Measurements from ENCODE around the gene CAMTA1. TPM values are rescaled to one million over a fixed set of nuclear protein-coding genes. Genes with fewer than 3 reads are reported as not detected.

CAMTA1 gene
- total RNA-seq, 1 donor from 2014 or later, result 81.6 TPM

- H3K36me3 Mint-ChIP-seq (ENCODE audit: unreplicated experiment), result no peaks in the 10 kb centered on the region
- no peaks in the 10 kb centered on the region for H3K4me1 Mint-ChIP-seq (ENCODE audit: unreplicated experiment)
These were observed 197.2 kb downstream of the CAMTA1 start for GRCh38 chr1:6982443-6982842.

GRCh38 chr1:6982860-6983259 is 197.6 kb downstream of the CAMTA1 start:
- no peak for DNase-seq (ENCODE audit: extremely low spot score, unreplicated experiment)
- H3K9me3 Mint-ChIP-seq (ENCODE audit: unreplicated experiment), result no peaks in the 10 kb centered on the region
- no peaks in the 10 kb centered on the region for H3K36me3 Mint-ChIP-seq (ENCODE audit: unreplicated experiment)
- no peak overlapping the region for H3K27ac Mint-ChIP-seq (ENCODE audit: unreplicated experiment)
- TF ChIP-seq CTCF (IDR thresholded peaks at IDR 0.05), result no peak
- no peak overlapping the region for H3K4me3 Mint-ChIP-seq (ENCODE audit: unreplicated experiment)
- peaks cover 19% of the 10 kb centered on the region for H3K27me3 Mint-ChIP-seq (ENCODE audit: unreplicated experiment)
- no peaks in the 10 kb centered on the region for H3K4me1 Mint-ChIP-seq (ENCODE audit: unreplicated experiment)

More at GRCh38 chr1:6982443-6982842, 197.2 kb downstream of the CAMTA1 start:
- H3K4me3 Mint-ChIP-seq (ENCODE audit: unreplicated experiment), result no peak overlapping the region
- H3K27ac Mint-ChIP-seq (ENCODE audit: unreplicated experiment), result no peak overlapping the region
- DNase-seq (ENCODE audit: extremely low spot score, unreplicated experiment), result no peak
- H3K27me3 Mint-ChIP-seq (ENCODE audit: unreplicated experiment), result peaks cover 15% of the 10 kb centered on the region
- no peaks in the 10 kb centered on the region for H3K9me3 Mint-ChIP-seq (ENCODE audit: unreplicated experiment)
- TF ChIP-seq CTCF (IDR thresholded peaks at IDR 0.05), result no peak

- Mint-ChIP-seq H3K9me3 (ENCODE audit: unreplicated experiment) (peaks cover 2% of the 10 kb centered on the region), H3K4me1 (ENCODE audit: unreplicated experiment) (no peaks in the 10 kb centered on the region), H3K4me3 (ENCODE audit: unreplicated experiment) (no peak overlapping the region), H3K27ac (ENCODE audit: unreplicated experiment) (no peak overlapping the region), H3K27me3 (ENCODE audit: unreplicated experiment) (peaks cover 18% of the 10 kb centered on the region), H3K36me3 (ENCODE audit: unreplicated experiment) (no peaks in the 10 kb centered on the region)
- no peak for TF ChIP-seq CTCF (IDR thresholded peaks at IDR 0.05)
- no peak for DNase-seq (ENCODE audit: extremely low spot score, unreplicated experiment)
These were observed 199.3 kb downstream of the CAMTA1 start for GRCh38 chr1:6984536-6984935.

GRCh38 chr1:6984986-6985385 is 199.7 kb downstream of the CAMTA1 start:
- DNase-seq (ENCODE audit: extremely low spot score, unreplicated experiment), result no peak
- Mint-ChIP-seq H3K27me3 (ENCODE audit: unreplicated experiment) (peaks cover 18% of the 10 kb centered on the region), H3K4me1 (ENCODE audit: unreplicated experiment) (no peaks in the 10 kb centered on the region), H3K9me3 (ENCODE audit: unreplicated experiment) (peaks cover 4% of the 10 kb centered on the region), H3K4me3 (ENCODE audit: unreplicated experiment) (no peak overlapping the region), H3K27ac (ENCODE audit: unreplicated experiment) (no peak overlapping the region), H3K36me3 (ENCODE audit: unreplicated experiment) (no peaks in the 10 kb centered on the region)
- TF ChIP-seq CTCF (IDR thresholded peaks at IDR 0.05), result no peak

- no peak overlapping the region for H3K27ac Mint-ChIP-seq (ENCODE audit: unreplicated experiment)
- H3K9me3 Mint-ChIP-seq (ENCODE audit: unreplicated experiment), result peaks cover 4% of the 10 kb centered on the region
- H3K27me3 Mint-ChIP-seq (ENCODE audit: unreplicated experiment), result peaks cover 16% of the 10 kb centered on the region
- no peaks in the 10 kb centered on the region for H3K36me3 Mint-ChIP-seq (ENCODE audit: unreplicated experiment)
- peaks cover 2% of the 10 kb centered on the region for H3K4me1 Mint-ChIP-seq (ENCODE audit: unreplicated experiment)
- DNase-seq (ENCODE audit: extremely low spot score, unreplicated experiment), result no peak
- H3K4me3 Mint-ChIP-seq (ENCODE audit: unreplicated experiment), result no peak overlapping the region
- no peak for TF ChIP-seq CTCF (IDR thresholded peaks at IDR 0.05)
These were observed 200.5 kb downstream of the CAMTA1 start for GRCh38 chr1:6985549-6986276.
